HepG2 (cell line): ENCODE data around the gene CFAP73. TPM values are rescaled to one million over a fixed set of nuclear protein-coding genes. Genes with fewer than 3 reads are reported as not detected.

Experiments
- ATAC-seq: fragments of 200-7000 bp; cut with Tn5 transposase; 3 replicates; pipeline ENCODE4 v1.9.1; 2020; ENCODE audit warnings: mild to moderate bottlenecking, moderate library complexity
- BruUV-seq: library from RNA; stranded (reverse); fragments of 400-500 nt; replicated peaks from 2 replicates; lab custom pipeline; 2021; lab: Mats Ljungman, UMichigan
- CTCF ChIA-PET: fragments of 300-600 bp; formaldehyde crosslinking; extraction: SDS; loops from one replicate; lab custom pipeline; 2021; ENCODE audit warnings: low total read pairs, inconsistent platforms, low intra/inter-chr PET ratio; lab: Yijun Ruan, JAX
- POLR2A ChIA-PET: fragments of 350-600 bp; sonication (Branson Sonifier 250); formaldehyde crosslinking; loops from one replicate; lab custom pipeline; 2020; ENCODE audit warnings: antibody characterized with exemption, inconsistent platforms; lab: Yijun Ruan, JAX
- DNase-seq: peaks from one replicate; pipeline ENCODE4 v3.0.0-alpha.2; 2015; ENCODE audit warnings: low spot score
- FAIRE-seq: peaks from 3 replicates; lab custom pipeline; 2011; peaks lifted over from hg19 to GRCh38; lab: Jason Lieb, UNC
- H2AFZ ChIP-seq: one replicate; pipeline ENCODE4 v1.6.1; 2011; ENCODE audit warnings: low read length, inconsistent platforms
- H3K27ac ChIP-seq: fragments of 300-600 bp; 3 replicates; pipeline ENCODE4 v1.8.0; 2011; ENCODE audit warnings: mixed run types, mild to moderate bottlenecking, mixed read lengths, low read length, inconsistent platforms; ENCODE audit not compliant: insufficient read depth; ENCODE audit errors: extremely low read length
- H3K27me3 ChIP-seq, 2 experiments: fragments of 200-600 bp in 1 of 2; 2 replicates in 1 of 2; 3 replicates in 1 of 2; pipeline versions ENCODE4 v1.6.0 to v1.8.0; 2011; ENCODE audit warnings: low read length in 2 of 2, mild to moderate bottlenecking in 2 of 2, moderate library complexity in 2 of 2, inconsistent platforms in 1 of 2; ENCODE audit not compliant: insufficient read depth in 2 of 2, control insufficient read depth in 1 of 2
- H3K36me3 ChIP-seq, 2 experiments: fragments of 200-600 bp in 1 of 2; replicated peaks in 1 of 2; 2 replicates in 1 of 2; 3 replicates in 1 of 2; pipeline versions ENCODE4 v1.5.1 to v1.8.0; 2011; ENCODE audit warnings: low read length in 2 of 2, inconsistent platforms in 1 of 2; ENCODE audit not compliant: insufficient read depth in 2 of 2, control insufficient read depth in 1 of 2
- H3K4me1 ChIP-seq: 2 replicates; pipeline ENCODE4 v1.5.1; 2012; ENCODE audit warnings: low read length, inconsistent platforms; ENCODE audit not compliant: insufficient read depth
- H3K4me2 ChIP-seq: 2 replicates; pipeline ENCODE4 v1.6.0; 2011; ENCODE audit warnings: low read depth, low read length, inconsistent platforms
- H3K4me3 ChIP-seq, 3 experiments: fragments of 200-600 bp in 1 of 3; sonication (generic), shearing (Covaris generic) in 1 of 3; replicated peaks in 1 of 3; 2 replicates each; pipeline ENCODE4 v1.5.1; 2011 to 2016; ENCODE audit warnings: low read length in 3 of 3, inconsistent platforms in 2 of 3, low read depth in 2 of 3, mild to moderate bottlenecking in 2 of 3, control low read depth in 1 of 3, mixed read lengths in 1 of 3; ENCODE audit not compliant: insufficient read depth in 1 of 3
- H3K79me2 ChIP-seq: one replicate; pipeline ENCODE4 v1.6.1; 2011; ENCODE audit warnings: low read length, inconsistent platforms; ENCODE audit not compliant: insufficient read depth
- H3K9ac ChIP-seq: 2 replicates; pipeline ENCODE4 v1.6.0; 2011; ENCODE audit warnings: mild to moderate bottlenecking, low read depth, low read length, inconsistent platforms; ENCODE audit not compliant: insufficient read depth
- H3K9me3 ChIP-seq: 2 replicates; pipeline ENCODE4 v1.5.1; 2012; ENCODE audit warnings: mild to moderate bottlenecking, low read length
- H4K20me1 ChIP-seq: 2 replicates; pipeline ENCODE4 v1.6.0; 2011; ENCODE audit warnings: inconsistent platforms, mild to moderate bottlenecking, low read length, moderate library complexity; ENCODE audit not compliant: insufficient read depth
- HNF1A ChIP-seq, 2 experiments: sonication (generic) in 1 of 2; formaldehyde crosslinking in 1 of 2; IDR thresholded peaks; 2 replicates each; pipeline versions ENCODE4 v1.4.0 to v1.6.1; 2016 to 2020; ENCODE audit warnings: borderline replicate concordance in 1 of 2, low read depth in 1 of 2, mild to moderate bottlenecking in 1 of 2, missing genetic modification reagents in 1 of 2
- KDM4B ChIP-seq: sonication (generic); formaldehyde crosslinking; IDR thresholded peaks from 2 replicates; pipeline ENCODE4 v1.4.0; 2020; ENCODE audit warnings: missing genetic modification reagents
- RAD51 ChIP-seq: fragments of 450-650 bp; IDR thresholded peaks from 2 replicates; pipeline ENCODE4 v1.6.1; 2016; ENCODE audit warnings: borderline replicate concordance
- SOX6 ChIP-seq, 2 experiments: fragments of 450-650 bp in 1 of 2; sonication (generic) in 1 of 2; formaldehyde crosslinking in 1 of 2; IDR thresholded peaks; 2 replicates each; pipeline versions ENCODE4 v1.4.0 to v1.6.1; 2017 to 2020; ENCODE audit warnings: antibody characterized with exemption in 1 of 2, mild to moderate bottlenecking in 1 of 2, missing genetic modification reagents in 1 of 2
- ZNF557 ChIP-seq: sonication (generic); formaldehyde crosslinking; IDR thresholded peaks from 2 replicates; pipeline ENCODE4 v1.4.0; 2020; ENCODE audit warnings: missing genetic modification reagents
- ZNF883 ChIP-seq: sonication (generic); formaldehyde crosslinking; IDR thresholded peaks from 2 replicates; pipeline ENCODE4 v1.5.1; 2020; ENCODE audit warnings: mild to moderate bottlenecking, missing genetic modification reagents; ENCODE audit errors: not compliant biosample characterization
- WGBS: methylation state at CpG from one replicate; pipeline ENCODE4 v1.1.6; 2017; ENCODE audit warnings: low lambda C conversion rate; 5-methylcytosine and 5-hydroxymethylcytosine counted together
- in situ Hi-C: cut with HindIII; loops from 2 replicates; pipeline ENCODE4 v1.10.0; 2017; ENCODE audit warnings: low pct_unique_long_range_greater_than_20kb; ENCODE audit not compliant: extremely low pct_ligation_motif_present
- intact Hi-C: fragments of 100-400 bp; cut with micrococcal nuclease; formaldehyde crosslinking; loops from one replicate; pipeline ENCODE4 v1.10.0; 2022; ENCODE audit not compliant: unreplicated experiment
- polyA plus RNA-seq, 8 experiments: library from polyadenylated mRNA; depleted of rRNA in 3 of 8; stranded (reverse) in 7 of 8; unstranded in 1 of 8; fragments of >200 nt; fragmentation: Illumina TruSeq in 4 of 8; extraction: Trizol in 4 of 8; gene quantifications; 2 replicates each; pipeline versions ENCODE4 v1.2.1 to v1.2.3, GENCODE V29; 2011 to 2016; ENCODE audit warnings: low read depth in 4 of 8, missing spikeins in 1 of 8, mixed read lengths in 1 of 8; ENCODE audit not compliant: insufficient read depth in 1 of 8
- total RNA-seq, 5 experiments: library from RNA; depleted of rRNA; stranded (reverse); fragments of >200 nt; fragmentation: Illumina TruSeq; extraction: Trizol; gene quantifications; 2 replicates each; pipeline ENCODE4 v1.2.3, GENCODE V29; 2016; ENCODE audit warnings: low read depth in 1 of 5
- TF ChIP-seq, protein P1 (sequence below), 2 experiments: sonication (generic) in 1 of 2; formaldehyde crosslinking in 1 of 2; IDR thresholded peaks; 2 replicates each; pipeline versions ENCODE4 v1.6.1 to v1.9.0; 2014 to 2022; ENCODE audit warnings: antibody characterized with exemption in 1 of 2, borderline replicate concordance in 1 of 2, inconsistent platforms in 1 of 2, low read depth in 1 of 2, missing genetic modification reagents in 1 of 2
- TF ChIP-seq, protein P2 (sequence below): sonication (generic); formaldehyde crosslinking; IDR thresholded peaks from 2 replicates; pipeline ENCODE4 v1.5.1; 2020; ENCODE audit warnings: missing genetic modification reagents, mild to moderate bottlenecking, borderline replicate concordance
- TF ChIP-seq, protein P3 (sequence below): sonication (generic); formaldehyde crosslinking; IDR thresholded peaks from 2 replicates; pipeline ENCODE4 v1.5.0; 2020; ENCODE audit warnings: mild to moderate bottlenecking, missing genetic modification reagents

The CFAP73 gene
- total and polyA plus RNA-seq, 2 of the 13 experiments (the other 11 are each of a cell fraction or from before 2014, with no cell fraction given): not detected

GRCh38 chr12:113131556-113131955 lies 18.0 kb upstream of the CFAP73 start:
- FAIRE-seq (no peak), DNase-seq (no peak), ATAC-seq (no peak)
- ChIA-PET POLR2A (no interaction called here), CTCF (no interaction called here)
- H3K9me3 ChIP-seq: no peaks in the 10 kb centered on the region
- no peaks in the 10 kb centered on the region for H3K4me1 ChIP-seq
- no peaks in the 10 kb centered on the region for H3K79me2 ChIP-seq
- 0% methylated on average over 1 of the region's 1 CpG for WGBS
- in situ Hi-C loops (no loop called here), intact Hi-C loops (no loop called here)
- no peaks in the 10 kb centered on the region for H3K36me3 ChIP-seq
- no peak overlapping the region for H3K27ac ChIP-seq
- H4K20me1 ChIP-seq: no peaks in the 10 kb centered on the region
- no peak overlapping the region for H2AFZ ChIP-seq
- H3K4me2 ChIP-seq: no peak overlapping the region
- no peak overlapping the region for H3K9ac ChIP-seq
- H3K27me3 ChIP-seq: peaks cover 2 to 7% of the 10 kb centered on the region in 2 experiments; a peak in 1 of 5 replicates
- no TSS peak for BruUV-seq
- H3K4me3 ChIP-seq: no peak overlapping the region
- TF ChIP-seq, protein P1, sequence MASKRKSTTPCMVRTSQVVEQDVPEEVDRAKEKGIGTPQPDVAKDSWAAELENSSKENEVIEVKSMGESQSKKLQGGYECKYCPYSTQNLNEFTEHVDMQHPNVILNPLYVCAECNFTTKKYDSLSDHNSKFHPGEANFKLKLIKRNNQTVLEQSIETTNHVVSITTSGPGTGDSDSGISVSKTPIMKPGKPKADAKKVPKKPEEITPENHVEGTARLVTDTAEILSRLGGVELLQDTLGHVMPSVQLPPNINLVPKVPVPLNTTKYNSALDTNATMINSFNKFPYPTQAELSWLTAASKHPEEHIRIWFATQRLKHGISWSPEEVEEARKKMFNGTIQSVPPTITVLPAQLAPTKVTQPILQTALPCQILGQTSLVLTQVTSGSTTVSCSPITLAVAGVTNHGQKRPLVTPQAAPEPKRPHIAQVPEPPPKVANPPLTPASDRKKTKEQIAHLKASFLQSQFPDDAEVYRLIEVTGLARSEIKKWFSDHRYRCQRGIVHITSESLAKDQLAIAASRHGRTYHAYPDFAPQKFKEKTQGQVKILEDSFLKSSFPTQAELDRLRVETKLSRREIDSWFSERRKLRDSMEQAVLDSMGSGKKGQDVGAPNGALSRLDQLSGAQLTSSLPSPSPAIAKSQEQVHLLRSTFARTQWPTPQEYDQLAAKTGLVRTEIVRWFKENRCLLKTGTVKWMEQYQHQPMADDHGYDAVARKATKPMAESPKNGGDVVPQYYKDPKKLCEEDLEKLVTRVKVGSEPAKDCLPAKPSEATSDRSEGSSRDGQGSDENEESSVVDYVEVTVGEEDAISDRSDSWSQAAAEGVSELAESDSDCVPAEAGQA (IDR thresholded peaks at IDR 0.05; ENCODE audit: low read depth): no peak
- TF ChIP-seq, protein P1 (CRISPR knock-in tag; IDR thresholded peaks at IDR 0.05; ENCODE audit: borderline replicate concordance): no peak
- TF ChIP-seq, protein P2, sequence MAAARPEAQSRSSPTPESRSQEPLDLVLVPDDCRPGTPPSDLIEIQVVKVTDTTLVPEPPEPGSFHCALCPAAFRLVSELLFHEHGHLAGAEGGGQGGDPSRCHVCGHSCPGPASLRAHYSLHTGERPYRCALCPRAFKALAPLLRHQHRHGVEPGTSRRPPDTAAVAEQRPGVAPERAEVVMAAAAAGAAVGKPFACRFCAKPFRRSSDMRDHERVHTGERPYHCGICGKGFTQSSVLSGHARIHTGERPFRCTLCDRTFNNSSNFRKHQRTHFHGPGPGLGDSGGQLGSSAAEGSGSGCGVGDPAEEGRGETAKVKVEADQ (CRISPR knock-in tag): no peak
- TF ChIP-seq RAD51: no peak
- no peak for TF ChIP-seq ZNF883 (CRISPR knock-in tag)
- TF ChIP-seq ZNF557 (CRISPR knock-in tag): no peak
- TF ChIP-seq HNF1A (IDR thresholded peaks at IDR 0.05; ENCODE audit: low read depth): no peak
- TF ChIP-seq HNF1A (CRISPR knock-in tag; IDR thresholded peaks at IDR 0.05; ENCODE audit: borderline replicate concordance): no peak
- no peak for TF ChIP-seq KDM4B (CRISPR knock-in tag)
- TF ChIP-seq, protein P3, sequence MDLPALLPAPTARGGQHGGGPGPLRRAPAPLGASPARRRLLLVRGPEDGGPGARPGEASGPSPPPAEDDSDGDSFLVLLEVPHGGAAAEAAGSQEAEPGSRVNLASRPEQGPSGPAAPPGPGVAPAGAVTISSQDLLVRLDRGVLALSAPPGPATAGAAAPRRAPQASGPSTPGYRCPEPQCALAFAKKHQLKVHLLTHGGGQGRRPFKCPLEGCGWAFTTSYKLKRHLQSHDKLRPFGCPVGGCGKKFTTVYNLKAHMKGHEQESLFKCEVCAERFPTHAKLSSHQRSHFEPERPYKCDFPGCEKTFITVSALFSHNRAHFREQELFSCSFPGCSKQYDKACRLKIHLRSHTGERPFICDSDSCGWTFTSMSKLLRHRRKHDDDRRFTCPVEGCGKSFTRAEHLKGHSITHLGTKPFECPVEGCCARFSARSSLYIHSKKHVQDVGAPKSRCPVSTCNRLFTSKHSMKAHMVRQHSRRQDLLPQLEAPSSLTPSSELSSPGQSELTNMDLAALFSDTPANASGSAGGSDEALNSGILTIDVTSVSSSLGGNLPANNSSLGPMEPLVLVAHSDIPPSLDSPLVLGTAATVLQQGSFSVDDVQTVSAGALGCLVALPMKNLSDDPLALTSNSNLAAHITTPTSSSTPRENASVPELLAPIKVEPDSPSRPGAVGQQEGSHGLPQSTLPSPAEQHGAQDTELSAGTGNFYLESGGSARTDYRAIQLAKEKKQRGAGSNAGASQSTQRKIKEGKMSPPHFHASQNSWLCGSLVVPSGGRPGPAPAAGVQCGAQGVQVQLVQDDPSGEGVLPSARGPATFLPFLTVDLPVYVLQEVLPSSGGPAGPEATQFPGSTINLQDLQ: no peak
- TF ChIP-seq SOX6 (IDR thresholded peaks at IDR 0.05): no peak
- no peak for TF ChIP-seq SOX6 (CRISPR knock-in tag; IDR thresholded peaks at IDR 0.05)
